Upper lobe of right lung (tissue), 1 donor: Measurements from ENCODE around the gene FER. TPM values are rescaled to one million over a fixed set of nuclear protein-coding genes. Genes with fewer than 3 reads are reported as not detected.
"Not testable (repeated sequence)": the region's sequence is repeated elsewhere in the genome, so short reads cannot be mapped to it uniquely, and the experiment has no call there.

ENCODE experiments used
- ATAC-seq: fragments of 200-7000 bp; cut with Tn5 transposase; one replicate; pipeline ENCODE4 v1.9.1; 2020; ENCODE audit warnings: mild to moderate bottlenecking, moderate library complexity
- DNase-seq: peaks from one replicate; pipeline ENCODE4 v3.0.0-alpha.2; 2020
- H3K27ac ChIP-seq: fragments of 200-600 bp; one replicate; pipeline ENCODE4 v1.8.0; 2022
- H3K27me3 ChIP-seq: fragments of 200-600 bp; one replicate; pipeline ENCODE4 v1.8.0; 2022; ENCODE audit warnings: mild to moderate bottlenecking
- H3K36me3 ChIP-seq: fragments of 200-600 bp; one replicate; pipeline ENCODE4 v1.8.0; 2022
- H3K4me1 ChIP-seq: fragments of 200-600 bp; one replicate; pipeline ENCODE4 v1.8.0; 2022
- H3K4me3 ChIP-seq: fragments of 200-600 bp; one replicate; pipeline ENCODE4 v1.8.0; 2022; ENCODE audit warnings: mild to moderate bottlenecking
- H3K9me3 ChIP-seq: fragments of 200-600 bp; one replicate; pipeline ENCODE4 v1.8.0; 2022
- intact Hi-C: fragments of 100-400 bp; cut with DNase I; formaldehyde crosslinking; loops from one replicate; pipeline ENCODE4 v1.11.0; 2022
- total RNA-seq: library from RNA; stranded (reverse); fragmentation: NEBNext Ultra II Directional; extraction: Animal tissue kit (Norgen Biotek cat#: 25700); gene quantifications from one replicate; pipeline ENCODE4 v1.2.1, GENCODE V29; 2021
- TF ChIP-seq, protein P1 (sequence below): fragments of 200-600 bp; IDR thresholded peaks from one replicate; pipeline ENCODE4 v1.8.0; 2022; ENCODE audit warnings: antibody characterized with exemption
- donor health status: DM: no; HTN: yes; CAD: no; lungs with severe emphysema.

Gene FER
- total RNA-seq, 1 donor from 2014 or later = 33.6 TPM

DNA sequence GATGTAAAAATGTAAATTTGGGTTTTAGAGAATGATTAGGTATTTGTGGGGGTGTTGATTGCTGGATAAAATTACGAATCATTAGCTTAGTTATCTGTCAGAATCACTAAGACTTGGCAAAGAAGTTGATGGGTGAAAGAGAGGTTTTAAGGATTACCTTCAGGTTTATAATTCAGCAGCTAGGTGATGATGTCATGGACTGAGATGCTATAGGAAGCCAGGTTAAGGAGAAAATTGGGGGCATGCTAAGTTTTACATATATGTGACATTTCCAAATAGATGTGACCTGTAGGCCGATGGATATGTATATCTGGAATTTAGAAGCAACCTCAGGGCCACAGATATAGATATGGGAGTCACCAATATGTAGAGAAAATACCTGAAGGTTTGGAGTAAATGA, 228.0 kb downstream of the FER start:
- no peak for DNase-seq

DNA sequence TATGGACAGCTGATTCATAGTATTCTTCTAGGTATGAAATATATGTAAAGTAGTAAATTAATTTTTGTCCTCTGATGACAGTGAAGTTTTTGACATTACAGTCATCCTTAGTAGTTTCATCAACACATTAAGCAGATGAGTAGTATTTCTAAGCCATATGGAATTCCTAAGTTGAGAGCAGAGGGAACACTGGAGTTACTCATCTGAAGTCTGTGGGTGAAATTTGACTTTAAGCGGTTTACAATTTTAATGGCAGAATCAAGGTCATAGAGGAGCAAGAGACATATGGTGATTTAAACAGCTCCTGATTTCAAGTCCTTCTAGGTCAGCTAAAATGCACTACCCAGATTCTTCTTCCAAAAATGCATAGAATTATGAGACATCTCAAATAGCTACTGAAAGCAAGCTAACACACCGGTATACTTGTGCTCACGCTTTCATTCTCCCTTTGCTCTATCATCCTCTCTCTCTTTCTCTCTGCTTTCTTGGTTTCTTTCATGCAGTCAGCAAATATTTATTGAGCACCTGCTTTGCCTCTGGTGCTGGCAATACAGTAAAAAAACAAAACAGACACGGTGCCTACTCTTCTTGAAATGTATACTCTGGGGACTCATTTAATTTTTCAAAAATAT, 235.9 kb downstream of the FER start:
- TF ChIP-seq, protein P1, sequence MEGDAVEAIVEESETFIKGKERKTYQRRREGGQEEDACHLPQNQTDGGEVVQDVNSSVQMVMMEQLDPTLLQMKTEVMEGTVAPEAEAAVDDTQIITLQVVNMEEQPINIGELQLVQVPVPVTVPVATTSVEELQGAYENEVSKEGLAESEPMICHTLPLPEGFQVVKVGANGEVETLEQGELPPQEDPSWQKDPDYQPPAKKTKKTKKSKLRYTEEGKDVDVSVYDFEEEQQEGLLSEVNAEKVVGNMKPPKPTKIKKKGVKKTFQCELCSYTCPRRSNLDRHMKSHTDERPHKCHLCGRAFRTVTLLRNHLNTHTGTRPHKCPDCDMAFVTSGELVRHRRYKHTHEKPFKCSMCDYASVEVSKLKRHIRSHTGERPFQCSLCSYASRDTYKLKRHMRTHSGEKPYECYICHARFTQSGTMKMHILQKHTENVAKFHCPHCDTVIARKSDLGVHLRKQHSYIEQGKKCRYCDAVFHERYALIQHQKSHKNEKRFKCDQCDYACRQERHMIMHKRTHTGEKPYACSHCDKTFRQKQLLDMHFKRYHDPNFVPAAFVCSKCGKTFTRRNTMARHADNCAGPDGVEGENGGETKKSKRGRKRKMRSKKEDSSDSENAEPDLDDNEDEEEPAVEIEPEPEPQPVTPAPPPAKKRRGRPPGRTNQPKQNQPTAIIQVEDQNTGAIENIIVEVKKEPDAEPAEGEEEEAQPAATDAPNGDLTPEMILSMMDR = no peak
- DNase-seq (no peak), ATAC-seq (no peak)
- no peaks in the 10 kb centered on the region for H3K4me1 ChIP-seq
- H3K4me3 ChIP-seq = no peak overlapping the region
- H3K27me3 ChIP-seq = no peaks in the 10 kb centered on the region
- no peak overlapping the region for H3K27ac ChIP-seq
- H3K9me3 ChIP-seq = no peaks in the 10 kb centered on the region
- no peaks in the 10 kb centered on the region for H3K36me3 ChIP-seq
- intact Hi-C loops = no loop called here

More for the DNA sequence above, 228.0 kb downstream of the FER start:
- Histone ChIP-seq H3K9me3 (no peaks in the 10 kb centered on the region), H3K27ac (no peak overlapping the region), H3K4me1 (no peaks in the 10 kb centered on the region), H3K36me3 (peaks cover 6% of the 10 kb centered on the region), H3K4me3 (no peak overlapping the region), H3K27me3 (no peaks in the 10 kb centered on the region)
- no peak for ATAC-seq
- TF ChIP-seq, protein P1 = no peak
- intact Hi-C loops = no loop called here

DNA sequence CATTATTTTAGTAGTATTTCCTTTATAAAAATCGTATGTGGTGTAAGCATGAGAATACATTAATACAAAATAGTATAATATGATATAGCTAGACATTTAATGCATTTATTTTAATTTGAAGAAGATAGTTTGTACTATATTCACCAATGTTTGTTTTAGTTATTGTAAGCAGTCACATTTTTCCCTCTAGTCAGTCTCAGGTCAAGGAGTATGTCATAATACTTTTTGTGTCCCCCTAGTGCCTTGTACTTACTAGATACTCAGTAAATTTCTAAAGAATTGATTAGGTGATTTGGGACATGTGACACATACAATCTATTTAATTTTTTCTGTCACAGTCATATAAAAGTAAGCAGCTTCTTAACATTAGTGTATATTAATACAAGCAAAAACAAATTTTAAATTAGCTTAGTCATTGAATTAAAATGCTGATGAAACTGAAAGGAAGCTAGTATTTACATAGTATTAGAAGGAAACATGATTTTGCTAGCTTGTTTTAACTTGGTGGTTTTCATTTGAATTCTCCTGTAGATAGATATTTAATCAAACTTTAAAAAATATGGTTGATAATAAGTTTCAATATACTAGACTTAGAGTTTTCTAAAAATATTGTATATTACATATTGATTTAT, 242.2 kb downstream of the FER start:
- Histone ChIP-seq H3K9me3 (peaks cover 3% of the 10 kb centered on the region), H3K4me3 (no peak overlapping the region), H3K27ac (no peak overlapping the region), H3K4me1 (no peaks in the 10 kb centered on the region), H3K36me3 (no peaks in the 10 kb centered on the region), H3K27me3 (no peaks in the 10 kb centered on the region)
- no peak for DNase-seq
- TF ChIP-seq, protein P1 = no peak
- intact Hi-C loops = no loop called here
- ATAC-seq = no peak

DNA sequence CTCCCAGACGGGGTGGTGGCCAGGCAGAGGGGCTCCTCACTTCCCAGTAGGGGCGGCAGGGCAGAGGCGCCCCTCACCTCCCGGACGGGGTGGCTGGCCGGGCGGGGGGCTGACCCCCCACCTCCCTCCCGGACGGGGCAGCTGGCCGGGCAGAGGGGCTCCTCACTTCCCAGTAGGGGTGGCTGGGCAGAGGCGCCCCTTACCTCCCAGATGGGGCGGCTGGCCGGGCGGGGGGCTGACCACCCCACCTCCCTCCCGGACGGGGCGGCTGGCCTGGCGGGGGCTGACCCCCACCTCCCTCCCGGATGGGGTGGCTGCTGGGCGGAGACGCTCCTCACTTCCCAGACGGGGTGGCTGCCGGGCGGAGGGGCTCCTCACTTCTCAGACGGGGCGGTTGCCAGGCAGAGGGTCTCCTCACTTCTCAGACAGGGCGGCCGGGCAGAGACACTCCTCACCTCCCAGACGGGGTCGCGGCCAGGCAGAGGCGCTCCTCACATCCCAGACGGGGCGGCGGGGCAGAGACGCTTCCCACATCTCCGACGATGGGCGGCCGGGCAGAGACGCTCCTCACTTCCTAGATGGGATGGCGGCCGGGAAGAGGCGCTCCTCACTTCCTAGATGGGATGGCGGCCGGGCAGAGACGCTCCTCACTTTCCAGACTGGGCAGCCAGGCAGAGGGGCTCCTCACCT, 244.8 kb downstream of the FER start:
- H3K9me3 ChIP-seq, H3K4me3 ChIP-seq, ATAC-seq, H3K27me3 ChIP-seq, DNase-seq, H3K36me3 ChIP-seq, H3K4me1 ChIP-seq, intact Hi-C loops, H3K27ac ChIP-seq: not testable (repeated sequence)

DNA sequence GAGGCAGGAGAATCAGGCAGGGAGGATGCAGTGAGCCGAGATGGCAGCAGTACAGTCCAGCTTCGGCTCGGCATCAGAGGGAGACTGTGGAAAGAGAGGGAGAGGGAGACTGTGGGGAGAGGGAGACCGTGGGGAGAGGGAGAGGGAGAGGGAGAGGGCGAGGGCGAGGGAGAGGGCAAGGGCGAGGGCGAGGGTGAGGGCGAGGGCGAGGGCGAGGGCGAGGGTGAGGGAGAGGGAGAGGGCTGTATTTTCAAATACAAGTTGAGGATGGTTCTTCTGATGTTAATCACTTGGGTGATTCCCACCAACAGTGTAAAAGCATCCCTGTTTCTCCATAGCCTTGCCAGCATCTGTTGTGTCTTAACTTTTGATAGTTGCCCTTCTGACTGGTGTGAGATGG, 245.7 kb downstream of the FER start:
- H3K27me3 ChIP-seq, DNase-seq, H3K9me3 ChIP-seq, H3K36me3 ChIP-seq, ATAC-seq, H3K27ac ChIP-seq, H3K4me1 ChIP-seq, H3K4me3 ChIP-seq, intact Hi-C loops: not testable (repeated sequence)

DNA sequence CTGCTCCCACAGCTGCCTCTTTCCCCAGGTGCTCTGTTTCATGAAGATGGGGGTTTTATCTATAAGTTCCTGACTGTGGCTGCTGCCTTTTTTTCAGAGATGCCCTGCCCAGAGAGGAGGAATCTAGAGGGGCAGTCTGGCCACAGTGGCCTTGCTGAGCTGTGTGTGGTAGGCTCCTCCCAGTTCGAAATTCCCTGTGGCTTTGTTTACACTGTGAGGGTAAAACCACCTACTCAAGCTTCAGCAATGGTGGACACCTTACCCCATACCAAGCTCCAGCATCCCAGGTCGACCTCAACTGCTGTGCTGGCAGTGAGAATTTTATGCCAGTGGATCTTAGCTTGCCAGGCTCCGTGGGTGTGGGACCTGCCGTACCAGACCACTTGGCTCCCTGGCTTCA, 250.0 kb downstream of the FER start:
- H3K27me3 ChIP-seq = no peaks in the 10 kb centered on the region
- no peak for DNase-seq
- H3K4me1 ChIP-seq = no peaks in the 10 kb centered on the region
- H3K36me3 ChIP-seq = no peaks in the 10 kb centered on the region
- no peak for ATAC-seq
- no peak overlapping the region for H3K27ac ChIP-seq
- peaks cover 3% of the 10 kb centered on the region for H3K9me3 ChIP-seq
- intact Hi-C loops = no loop called here
- TF ChIP-seq, protein P1 = no peak
- no peak overlapping the region for H3K4me3 ChIP-seq
